LNCAP (cell line): ENCODE results near the gene PERM1.

ENCODE experiments used
- TF ChIP-seq, protein P1 (sequence below): fragments of 450-650 bp; IDR thresholded peaks from 2 replicates; pipeline ENCODE4 v1.5.1; 2017; ENCODE audit warnings: mild to moderate bottlenecking

Gene PERM1

DNA sequence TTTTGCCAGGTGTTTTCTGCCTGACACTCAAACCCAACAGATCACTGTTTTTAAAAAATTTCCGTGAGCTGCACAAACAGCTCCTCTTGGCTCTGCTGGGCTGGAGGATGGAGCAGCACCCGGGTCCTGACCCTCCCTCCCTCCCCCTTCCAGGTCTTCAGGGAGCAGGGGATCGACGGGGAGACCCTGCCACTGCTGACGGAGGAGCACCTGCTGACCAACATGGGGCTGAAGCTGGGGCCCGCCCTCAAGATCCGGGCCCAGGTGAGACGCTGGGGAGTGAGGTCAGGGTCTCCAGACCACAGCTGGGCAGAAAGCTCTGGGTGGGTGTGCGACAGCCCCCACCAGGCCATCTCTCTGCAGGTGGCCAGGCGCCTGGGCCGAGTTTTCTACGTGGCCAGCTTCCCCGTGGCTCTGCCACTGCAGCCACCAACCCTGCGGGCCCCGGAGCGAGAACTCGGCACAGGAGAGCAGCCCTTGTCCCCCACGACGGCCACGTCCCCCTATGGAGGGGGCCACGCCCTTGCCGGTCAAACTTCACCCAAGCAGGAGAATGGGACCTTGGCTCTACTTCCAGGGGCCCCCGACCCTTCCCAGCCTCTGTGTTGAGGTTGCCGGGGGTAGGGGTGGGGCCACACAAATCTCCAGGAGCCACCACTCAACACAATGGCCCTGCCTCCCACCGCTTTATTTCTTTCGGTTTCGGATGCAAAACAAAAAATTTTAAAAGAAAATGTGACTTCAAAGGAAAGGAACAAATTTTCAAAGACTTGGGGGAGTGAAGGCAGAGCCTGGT, 38.1 kb downstream of the PERM1 start:
- TF ChIP-seq, protein P1, sequence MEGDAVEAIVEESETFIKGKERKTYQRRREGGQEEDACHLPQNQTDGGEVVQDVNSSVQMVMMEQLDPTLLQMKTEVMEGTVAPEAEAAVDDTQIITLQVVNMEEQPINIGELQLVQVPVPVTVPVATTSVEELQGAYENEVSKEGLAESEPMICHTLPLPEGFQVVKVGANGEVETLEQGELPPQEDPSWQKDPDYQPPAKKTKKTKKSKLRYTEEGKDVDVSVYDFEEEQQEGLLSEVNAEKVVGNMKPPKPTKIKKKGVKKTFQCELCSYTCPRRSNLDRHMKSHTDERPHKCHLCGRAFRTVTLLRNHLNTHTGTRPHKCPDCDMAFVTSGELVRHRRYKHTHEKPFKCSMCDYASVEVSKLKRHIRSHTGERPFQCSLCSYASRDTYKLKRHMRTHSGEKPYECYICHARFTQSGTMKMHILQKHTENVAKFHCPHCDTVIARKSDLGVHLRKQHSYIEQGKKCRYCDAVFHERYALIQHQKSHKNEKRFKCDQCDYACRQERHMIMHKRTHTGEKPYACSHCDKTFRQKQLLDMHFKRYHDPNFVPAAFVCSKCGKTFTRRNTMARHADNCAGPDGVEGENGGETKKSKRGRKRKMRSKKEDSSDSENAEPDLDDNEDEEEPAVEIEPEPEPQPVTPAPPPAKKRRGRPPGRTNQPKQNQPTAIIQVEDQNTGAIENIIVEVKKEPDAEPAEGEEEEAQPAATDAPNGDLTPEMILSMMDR, result no peak

DNA sequence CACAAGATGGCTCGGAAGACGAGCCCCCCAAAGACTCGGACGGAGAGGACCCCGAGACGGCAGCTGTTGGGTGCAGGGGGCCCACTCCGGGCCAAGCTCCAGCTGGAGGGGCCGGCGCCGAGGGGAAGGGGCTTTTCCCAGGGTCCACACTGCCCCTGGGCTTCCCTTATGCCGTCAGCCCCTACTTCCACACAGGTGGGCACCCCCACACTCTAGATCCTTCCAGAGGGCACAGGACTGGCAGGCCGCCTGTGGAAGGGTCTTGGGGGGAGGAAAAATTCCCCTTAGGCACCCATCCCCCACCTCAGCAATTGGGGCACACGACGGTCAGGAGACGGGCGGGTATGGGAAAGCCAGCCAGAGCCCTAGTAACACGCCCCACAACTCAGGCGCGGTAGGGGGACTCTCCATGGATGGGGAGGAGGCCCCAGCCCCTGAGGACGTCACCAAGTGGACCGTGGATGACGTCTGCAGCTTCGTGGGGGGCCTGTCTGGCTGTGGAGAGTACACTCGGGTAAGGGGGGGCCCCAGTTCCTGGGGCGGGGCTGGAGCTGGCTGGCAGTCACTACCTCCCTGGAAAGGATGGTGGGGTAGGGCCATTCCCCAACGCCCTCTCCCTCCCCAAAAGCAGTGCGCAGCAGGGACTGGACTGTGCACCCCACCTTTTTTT, 38.9 kb downstream of the PERM1 start:
- TF ChIP-seq, protein P1, result no peak

DNA sequence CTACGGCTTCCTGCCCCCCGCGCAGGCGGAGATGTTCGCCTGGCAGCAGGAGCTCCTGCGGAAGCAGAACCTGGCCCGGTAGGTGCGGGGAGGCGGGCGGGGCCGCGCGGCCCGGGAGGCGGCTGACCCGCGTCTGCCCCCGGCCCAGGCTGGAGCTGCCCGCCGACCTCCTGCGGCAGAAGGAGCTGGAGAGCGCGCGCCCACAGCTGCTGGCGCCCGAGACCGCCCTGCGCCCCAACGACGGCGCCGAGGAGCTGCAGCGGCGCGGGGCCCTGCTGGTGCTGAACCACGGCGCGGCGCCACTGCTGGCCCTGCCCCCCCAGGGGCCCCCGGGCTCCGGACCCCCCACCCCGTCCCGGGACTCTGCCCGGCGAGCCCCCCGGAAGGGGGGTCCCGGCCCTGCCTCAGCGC, 39.5 kb downstream of the PERM1 start:
- TF ChIP-seq, protein P1, result no peak

DNA sequence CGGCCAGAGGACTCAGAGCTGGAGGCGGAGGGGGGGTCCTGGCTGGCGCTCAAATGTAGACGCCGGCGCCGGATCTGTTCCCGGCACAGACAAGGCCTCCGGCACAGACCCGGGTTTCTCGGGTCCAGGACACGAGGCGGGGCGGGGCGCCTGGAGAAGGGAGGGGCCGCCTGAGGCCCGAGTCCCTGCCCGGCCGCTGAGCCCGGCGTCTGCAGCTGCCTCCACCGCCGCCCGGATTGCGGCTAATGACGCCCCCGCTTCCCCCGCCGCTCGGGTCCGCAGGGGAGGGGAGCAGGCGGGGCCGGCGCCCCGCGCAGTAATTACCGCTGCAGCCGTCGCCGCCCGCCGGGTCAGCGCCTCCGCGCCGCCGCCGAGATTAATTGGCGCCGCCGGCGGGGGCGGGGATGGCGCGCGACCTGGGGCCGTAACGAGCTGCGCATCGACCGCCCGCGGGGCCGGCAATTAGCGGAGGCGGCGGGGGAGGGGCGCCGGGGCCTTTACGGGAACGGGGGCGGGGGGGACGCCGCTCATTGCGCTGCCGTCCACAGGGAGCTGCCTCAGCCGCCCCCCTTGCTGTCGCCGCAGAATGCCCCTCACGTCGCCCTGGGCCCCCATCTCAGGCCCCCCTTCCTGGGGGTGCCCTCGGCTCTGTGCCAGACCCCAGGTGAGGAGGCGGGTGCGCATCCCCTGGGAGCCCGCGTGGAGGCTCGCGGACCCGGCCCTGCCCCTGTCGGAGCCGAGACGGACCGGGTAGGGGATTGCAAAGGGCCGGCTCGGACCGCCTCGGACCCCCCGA, 40.1 kb downstream of the PERM1 start:
- TF ChIP-seq, protein P1, result no peak

DNA sequence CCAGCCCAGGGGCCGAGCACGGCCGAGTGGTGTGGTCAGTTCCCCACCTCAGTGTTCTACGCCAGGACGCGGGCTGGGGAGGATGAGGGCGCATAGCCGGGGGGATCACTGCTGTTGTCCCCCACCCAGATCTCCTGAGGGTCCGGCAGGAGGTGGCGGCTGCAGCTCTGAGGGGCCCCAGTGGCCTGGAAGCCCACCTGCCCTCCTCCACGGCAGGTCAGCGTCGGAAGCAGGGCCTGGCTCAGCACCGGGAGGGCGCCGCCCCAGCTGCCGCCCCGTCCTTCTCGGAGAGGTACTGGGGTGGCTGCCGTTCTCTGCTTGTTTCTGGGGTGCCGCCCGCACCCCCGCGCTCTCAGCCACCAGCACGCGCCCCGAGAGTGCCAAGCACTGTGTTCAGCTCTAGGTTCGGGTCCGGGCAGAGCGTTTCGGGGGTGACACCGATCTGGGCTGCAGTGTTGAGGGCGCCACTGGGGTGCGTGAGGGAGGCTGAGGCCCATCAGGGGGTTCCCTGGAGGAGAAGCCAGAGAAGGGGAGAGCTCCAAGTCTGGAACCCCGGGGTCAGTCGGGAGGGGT, 40.8 kb downstream of the PERM1 start:
- TF ChIP-seq, protein P1, result no peak

DNA sequence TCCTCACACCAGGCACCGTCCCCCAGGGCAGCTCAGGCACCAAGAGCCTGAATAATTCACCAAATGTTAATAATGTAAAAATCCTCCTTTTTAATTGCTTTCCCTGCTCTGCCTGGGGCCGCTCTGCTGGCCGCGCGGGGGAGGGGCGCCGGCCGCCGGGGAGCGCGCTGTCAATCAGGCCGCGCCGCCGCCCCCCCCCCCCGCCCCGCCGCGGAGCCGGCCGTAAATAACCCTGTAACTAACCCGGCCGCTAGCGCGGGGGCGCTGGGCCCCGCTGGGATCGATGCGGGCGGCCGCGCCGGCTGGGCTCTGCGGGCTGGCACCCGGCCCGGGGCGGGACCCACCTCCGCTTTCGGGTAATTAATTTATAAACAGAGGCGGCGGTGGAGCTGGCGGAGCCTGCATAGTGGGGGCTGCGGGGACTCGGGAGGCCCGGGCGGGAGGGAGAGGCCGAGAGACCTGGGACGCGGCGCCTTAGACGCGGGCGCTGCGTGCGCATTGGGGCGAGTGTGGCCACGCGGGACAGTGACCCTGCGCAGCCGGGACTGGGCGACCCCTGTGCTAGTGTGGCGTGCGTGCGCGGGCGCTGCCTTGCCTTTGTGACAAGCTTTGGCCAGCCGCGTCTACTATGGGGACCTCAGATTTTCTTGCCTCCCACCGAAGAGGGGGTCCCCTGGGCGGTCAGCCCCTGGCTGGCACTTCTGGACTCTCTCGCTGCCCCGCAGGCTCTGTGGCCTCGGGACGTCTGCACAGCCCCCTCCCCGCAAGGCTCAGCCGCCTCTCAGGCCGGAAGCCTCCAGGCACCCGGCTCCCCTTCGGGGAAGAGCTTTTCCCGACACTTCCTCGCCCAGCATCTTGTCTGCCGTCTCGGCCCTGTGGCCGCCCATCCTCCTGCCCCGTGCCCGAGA, 41.5 kb downstream of the PERM1 start:
- TF ChIP-seq, protein P1, result no peak
